Measurements from ENCODE around the gene PRSS53.

PRSS53 gene

GRCh38 chr16:31093132-31093703, 4.5 kb upstream of the PRSS53 start:
- DNase-seq (ENCODE audit: low spot score): no peak

GRCh38 chr16:31092330-31092729, 3.6 kb upstream of the PRSS53 start:
- DNase-seq (ENCODE audit: low spot score): no peak

- no peak for DNase-seq (ENCODE audit: low spot score)
These were observed 1.8 kb upstream of the PRSS53 start for GRCh38 chr16:31090540-31090939.

- DNase-seq (ENCODE audit: low spot score): no peak
These were observed 456 bp upstream of the PRSS53 start for GRCh38 chr16:31089199-31089598.

- DNase-seq (ENCODE audit: low spot score): no peak
These were observed 772 bp downstream of the PRSS53 start for GRCh38 chr16:31087971-31088370.

- no peak for DNase-seq (ENCODE audit: low spot score)
These were observed 1.3 kb downstream of the PRSS53 start for GRCh38 chr16:31087481-31087880.

GRCh38 chr16:31086629-31086906, 2.2 kb downstream of the PRSS53 start:
- DNase-seq (ENCODE audit: low spot score): no peak

DNA sequence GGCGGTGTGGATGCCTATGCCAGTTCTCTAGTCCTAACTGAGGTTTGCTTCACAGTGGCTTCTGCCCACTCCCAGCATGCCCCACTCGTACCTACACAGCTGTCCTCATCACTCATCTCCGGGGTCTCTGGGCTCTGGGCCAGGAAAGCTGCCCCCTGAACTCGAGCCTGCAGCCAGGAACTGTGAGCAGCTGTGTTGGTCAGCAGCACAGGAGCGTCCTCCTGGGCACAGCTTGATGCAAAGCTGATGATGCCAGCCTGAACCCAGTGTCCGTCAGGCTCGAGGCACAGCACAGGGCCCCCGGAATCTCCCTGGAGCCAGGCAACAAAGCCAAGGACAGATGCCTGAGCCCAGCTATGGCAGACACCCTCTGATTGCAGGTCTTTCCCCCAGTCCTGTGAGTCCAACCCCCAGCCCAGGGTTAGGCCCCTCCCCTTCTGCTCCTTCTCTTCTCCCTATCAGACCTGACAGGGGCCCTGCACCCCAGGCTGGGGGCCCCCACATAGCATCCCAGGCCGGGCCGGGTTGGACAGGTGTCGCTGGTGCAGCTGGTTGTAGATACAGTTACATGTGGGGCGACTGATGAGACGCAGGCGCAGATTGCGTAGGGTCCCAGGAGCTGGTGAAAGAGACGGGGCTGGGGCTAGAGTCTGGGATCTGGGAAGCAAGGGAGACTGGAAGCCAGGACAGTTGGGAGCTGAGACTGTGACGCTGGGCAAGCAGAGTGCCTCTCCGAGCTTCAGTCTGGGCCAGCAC, 2.7 kb downstream of the PRSS53 start:
- DNase-seq (ENCODE audit: low spot score): no peak

DNA sequence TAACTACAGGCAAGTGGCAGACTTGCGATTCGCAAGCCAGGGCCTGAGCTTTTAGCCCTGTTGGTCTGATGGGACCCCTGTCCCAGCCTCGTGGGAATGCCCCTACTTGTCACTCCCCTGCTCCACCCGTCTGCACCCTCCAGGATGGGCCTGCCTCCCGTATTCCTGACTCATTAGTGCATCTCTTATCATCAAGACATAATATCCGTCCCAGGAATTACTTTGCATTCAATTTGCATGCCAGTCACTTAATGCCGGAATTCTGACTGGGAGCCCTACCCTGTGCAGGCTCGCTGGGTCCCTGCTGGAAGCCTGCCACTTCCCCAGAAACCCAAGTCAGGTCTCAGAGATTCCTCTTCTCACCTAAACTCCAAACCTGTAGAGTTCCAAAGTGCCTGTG, 3.3 kb downstream of the PRSS53 start:
- DNase-seq (ENCODE audit: low spot score): no peak

GRCh38 chr16:31084584-31085302, 4.0 kb downstream of the PRSS53 start:
- DNase-seq (ENCODE audit: low spot score): no peak

DNA sequence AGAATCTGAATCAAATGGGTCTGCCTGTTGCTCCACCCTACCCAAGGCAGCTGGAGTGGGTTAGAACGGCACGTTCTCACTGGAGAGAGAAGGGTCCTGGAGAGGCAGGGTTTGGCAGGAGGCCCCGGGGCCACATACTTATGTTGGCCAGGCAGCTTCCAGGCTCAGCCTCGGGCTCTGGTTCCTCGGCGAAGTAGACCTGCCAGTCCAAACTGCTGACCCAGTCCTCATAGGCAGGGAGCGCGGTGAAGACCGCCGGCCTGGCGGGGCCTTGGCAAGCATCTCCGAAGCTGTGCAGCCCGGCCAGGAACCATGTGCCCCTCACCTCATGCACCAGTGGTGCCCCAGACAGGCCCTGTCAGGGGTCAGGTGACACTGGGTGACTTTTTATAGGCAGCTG, 4.8 kb downstream of the PRSS53 start:
- no peak for DNase-seq (ENCODE audit: low spot score)

GRCh38 chr16:31083556-31083955, 5.2 kb downstream of the PRSS53 start:
- no peak for DNase-seq (ENCODE audit: low spot score)

DNA sequence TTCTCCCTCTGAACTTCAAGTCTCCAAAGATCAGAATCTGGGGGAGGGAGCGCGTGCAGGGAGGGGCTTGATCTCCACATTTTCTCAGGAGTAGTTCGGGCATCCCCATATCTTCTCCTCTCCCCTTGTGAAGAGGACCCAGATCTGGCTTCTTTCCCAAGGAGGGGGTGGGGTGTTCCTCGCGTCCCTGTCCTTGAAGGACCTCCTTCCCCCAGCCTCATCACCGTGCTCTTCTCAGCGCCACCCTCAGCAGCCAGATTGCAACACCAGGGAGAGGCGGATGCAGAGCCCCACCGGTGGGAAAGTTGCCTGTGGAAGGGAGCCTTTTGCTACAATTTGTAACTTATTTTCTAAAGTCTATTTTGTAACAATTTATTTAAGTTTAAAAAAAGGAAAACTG, 5.7 kb downstream of the PRSS53 start:
- DNase-seq (ENCODE audit: low spot score): no peak

DNA sequence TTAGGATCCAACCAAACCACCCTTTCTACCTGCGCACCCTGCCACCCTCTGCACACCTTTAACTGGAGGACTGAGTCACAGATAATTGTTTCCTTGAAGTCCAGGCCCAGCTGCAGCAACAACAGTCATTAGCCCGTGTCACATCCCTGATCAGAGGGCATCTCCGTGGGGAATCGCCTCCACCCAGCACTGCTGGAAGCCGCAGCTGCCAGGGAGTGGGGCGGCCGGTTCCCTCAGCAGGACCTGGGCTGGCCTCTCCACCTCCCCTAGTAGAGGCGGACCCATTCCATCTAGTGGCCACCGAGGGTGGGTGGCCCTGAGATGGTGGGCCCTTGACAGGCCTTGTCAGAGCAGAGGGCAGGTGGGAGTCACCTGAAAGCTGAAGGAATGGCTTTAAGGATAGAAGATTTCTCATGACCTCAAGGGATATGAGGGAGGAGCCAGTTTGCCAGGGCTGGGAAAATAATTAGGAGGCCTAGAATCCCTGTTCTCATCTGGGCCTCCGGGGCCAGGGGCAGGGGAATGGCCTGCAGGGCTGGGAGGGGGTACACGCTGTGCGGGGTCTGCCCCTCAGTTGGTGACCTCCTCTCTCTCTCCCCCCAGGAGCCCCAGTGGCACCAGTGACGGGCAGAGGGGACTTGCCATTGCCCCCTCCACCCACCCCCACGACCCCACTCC, 6.2 kb downstream of the PRSS53 start:
- DNase-seq (ENCODE audit: low spot score): no peak

- DNase-seq (ENCODE audit: low spot score): no peak
These were observed 7.1 kb downstream of the PRSS53 start for GRCh38 chr16:31081428-31082351.

- DNase-seq (ENCODE audit: low spot score): no peak
These were observed 7.9 kb downstream of the PRSS53 start for GRCh38 chr16:31080756-31081419.

- DNase-seq (ENCODE audit: low spot score): no peak
These were observed 8.6 kb downstream of the PRSS53 start for GRCh38 chr16:31080035-31080629.

DNA sequence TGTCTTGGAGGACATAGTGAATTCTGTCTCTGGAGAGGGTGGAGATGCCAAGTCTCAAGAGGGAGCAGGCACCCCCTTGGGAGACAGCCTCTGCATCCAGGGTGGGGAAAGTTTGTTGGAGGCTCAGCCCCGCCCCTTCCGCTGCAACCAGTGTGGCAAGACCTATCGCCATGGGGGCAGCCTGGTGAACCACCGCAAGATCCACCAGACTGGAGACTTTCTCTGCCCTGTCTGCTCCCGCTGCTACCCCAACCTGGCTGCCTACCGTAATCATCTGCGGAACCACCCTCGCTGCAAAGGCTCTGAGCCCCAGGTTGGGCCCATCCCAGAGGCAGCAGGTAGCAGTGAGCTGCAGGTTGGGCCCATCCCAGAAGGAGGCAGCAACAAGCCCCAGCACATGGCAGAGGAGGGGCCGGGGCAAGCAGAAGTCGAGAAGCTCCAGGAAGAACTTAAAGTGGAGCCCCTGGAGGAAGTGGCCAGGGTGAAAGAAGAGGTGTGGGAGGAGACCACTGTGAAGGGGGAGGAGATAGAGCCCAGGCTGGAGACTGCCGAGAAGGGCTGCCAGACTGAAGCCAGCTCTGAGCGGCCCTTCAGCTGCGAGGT, 9.3 kb downstream of the PRSS53 start:
- DNase-seq (ENCODE audit: low spot score): no peak

DNA sequence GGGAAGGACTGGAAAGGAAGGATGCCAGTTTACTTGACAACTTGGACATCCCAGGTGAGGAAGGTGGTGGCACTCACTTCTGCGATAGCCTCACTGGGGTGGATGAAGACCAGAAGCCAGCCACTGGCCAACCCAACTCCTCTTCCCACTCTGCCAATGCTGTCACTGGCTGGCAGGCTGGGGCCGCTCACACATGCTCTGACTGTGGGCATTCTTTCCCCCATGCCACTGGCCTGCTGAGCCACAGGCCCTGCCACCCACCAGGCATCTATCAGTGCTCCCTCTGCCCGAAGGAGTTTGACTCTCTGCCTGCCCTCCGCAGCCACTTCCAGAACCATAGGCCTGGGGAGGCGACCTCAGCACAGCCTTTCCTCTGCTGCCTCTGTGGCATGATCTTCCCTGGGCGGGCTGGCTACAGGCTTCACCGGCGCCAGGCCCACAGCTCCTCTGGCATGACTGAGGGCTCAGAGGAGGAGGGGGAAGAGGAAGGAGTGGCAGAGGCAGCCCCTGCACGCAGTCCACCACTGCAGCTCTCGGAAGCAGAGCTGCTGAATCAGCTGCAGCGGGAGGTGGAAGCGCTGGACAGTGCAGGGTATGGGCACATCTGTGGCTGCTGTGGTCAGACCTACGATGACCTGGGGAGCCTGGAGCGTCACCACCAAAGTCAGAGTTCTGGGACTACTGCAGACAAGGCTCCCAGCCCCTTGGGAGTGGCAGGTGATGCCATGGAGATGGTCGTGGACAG, 10.0 kb downstream of the PRSS53 start:
- DNase-seq (ENCODE audit: low spot score): no peak

Measured in activated CD4-positive, alpha-beta T cell treated with anti-CD3 and anti-CD28 coated beads, Interleukin-2, Interleukin-4, amounts not matched to agents 100 ng/mL and 50 ng/mL, durations not matched to agents 16 hours and 8 hours (primary cell).